Nephron progenitor cell (in vitro differentiated cells): Measurements from ENCODE around the gene CTPS1.

Experiments
- DNase-seq: peaks from one replicate; pipeline ENCODE4 v3.0.0; 2021
- H3K27ac Mint-ChIP-seq: 2 replicates; pipeline ENCODE4 v1.8.0; 2021; ENCODE audit warnings: mild to moderate bottlenecking, moderate library complexity, mixed read lengths
- H3K27me3 Mint-ChIP-seq: 2 replicates; pipeline ENCODE4 v1.8.0; 2021; ENCODE audit warnings: mild to moderate bottlenecking, low read depth, mixed read lengths; ENCODE audit not compliant: poor library complexity
- H3K36me3 Mint-ChIP-seq: 2 replicates; pipeline ENCODE4 v1.8.0; 2021; ENCODE audit warnings: low read depth, mixed read lengths
- H3K4me1 Mint-ChIP-seq: 2 replicates; pipeline ENCODE4 v1.8.0; 2021; ENCODE audit warnings: mixed read lengths
- H3K4me3 Mint-ChIP-seq: 2 replicates; pipeline ENCODE4 v1.8.0; 2021; ENCODE audit warnings: mild to moderate bottlenecking, moderate library complexity, mixed read lengths
- H3K9me3 Mint-ChIP-seq: 2 replicates; pipeline ENCODE4 v1.8.0; 2021; ENCODE audit warnings: mild to moderate bottlenecking, moderate library complexity, mixed read lengths
- CTCF ChIP-seq: fragments of 200-600 bp; sonication (generic); IDR thresholded peaks from 2 replicates; pipeline ENCODE4 v1.5.0; 2021; ENCODE audit warnings: antibody characterized with exemption

The CTPS1 gene

DNA sequence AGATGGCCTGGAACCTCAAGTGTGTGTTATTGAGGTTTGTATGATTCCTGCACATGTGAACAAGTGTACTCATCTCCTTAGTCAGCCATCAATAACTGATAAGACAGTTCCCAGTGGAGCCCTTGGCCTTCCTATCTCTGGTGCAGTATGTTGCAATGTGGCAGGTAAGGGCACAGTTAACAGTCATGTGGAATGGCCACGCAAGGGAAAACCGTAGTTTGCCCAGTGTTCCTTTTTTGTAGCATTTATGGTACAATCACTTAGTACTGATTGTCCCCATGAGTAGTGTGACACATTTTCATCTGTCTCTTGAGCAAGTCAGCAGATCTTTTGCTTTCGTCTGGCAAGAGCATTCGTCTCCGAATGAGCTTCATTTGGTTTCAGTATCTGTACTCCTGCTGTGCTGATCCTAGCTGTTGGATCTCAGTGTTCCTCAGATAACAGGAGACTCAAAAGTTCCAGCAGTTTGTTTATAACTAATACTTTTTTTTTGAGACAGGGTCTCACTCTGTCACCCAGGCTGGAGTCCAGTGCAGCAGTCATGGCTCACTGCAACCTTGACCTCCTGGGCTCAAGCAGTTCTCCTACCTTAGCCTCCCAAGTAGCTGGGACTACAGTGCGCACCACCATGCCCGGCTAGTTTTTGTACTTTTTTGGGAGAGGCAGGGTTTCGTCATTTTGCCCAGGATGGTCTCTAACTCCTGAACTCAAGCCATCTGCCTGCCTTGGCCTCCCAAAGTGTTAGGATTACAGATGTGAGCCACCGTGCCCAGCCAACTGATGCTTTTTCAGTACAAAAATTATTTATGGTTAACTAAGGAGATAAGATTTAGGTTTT, 8.2 kb downstream of the CTPS1 start:
- Mint-ChIP-seq H3K4me1 (peaks cover 50% of the 10 kb centered on the region), H3K4me3 (no peak overlapping the region), H3K27me3 (peaks cover 3% of the 10 kb centered on the region), H3K27ac (peak overlapping the region; percentile 62), H3K9me3 (no peaks in the 10 kb centered on the region), H3K36me3 (peaks cover 81% of the 10 kb centered on the region)
- TF ChIP-seq CTCF, result no peak
- DNase-seq, result no peak

- H3K4me3 Mint-ChIP-seq, result no peak overlapping the region
- H3K4me1 Mint-ChIP-seq, result peaks cover 44% of the 10 kb centered on the region
- peaks cover 86% of the 10 kb centered on the region for H3K36me3 Mint-ChIP-seq
- no peak for DNase-seq
- H3K27ac Mint-ChIP-seq, result no peak overlapping the region
- TF ChIP-seq CTCF, result no peak
- H3K27me3 Mint-ChIP-seq, result peaks cover 3% of the 10 kb centered on the region
- H3K9me3 Mint-ChIP-seq, result no peaks in the 10 kb centered on the region
Observed at GRCh38 chr1:40988280-40988679, 8.8 kb downstream of the CTPS1 start.

GRCh38 chr1:40989066-40989465, 9.6 kb downstream of the CTPS1 start:
- H3K4me1 Mint-ChIP-seq, result peaks cover 36% of the 10 kb centered on the region
- H3K9me3 Mint-ChIP-seq, result no peaks in the 10 kb centered on the region
- no peak for DNase-seq
- peaks cover 89% of the 10 kb centered on the region for H3K36me3 Mint-ChIP-seq
- no peak for TF ChIP-seq CTCF
- peaks cover 3% of the 10 kb centered on the region for H3K27me3 Mint-ChIP-seq
- H3K27ac Mint-ChIP-seq, result no peak overlapping the region
- no peak overlapping the region for H3K4me3 Mint-ChIP-seq

GRCh38 chr1:40997096-40997495, 17.6 kb downstream of the CTPS1 start:
- H3K27ac Mint-ChIP-seq, result no peak overlapping the region
- H3K9me3 Mint-ChIP-seq, result no peaks in the 10 kb centered on the region
- no peaks in the 10 kb centered on the region for H3K4me1 Mint-ChIP-seq
- DNase-seq, result no peak
- no peak for TF ChIP-seq CTCF
- H3K36me3 Mint-ChIP-seq, result peaks cover 89% of the 10 kb centered on the region
- no peaks in the 10 kb centered on the region for H3K27me3 Mint-ChIP-seq
- no peak overlapping the region for H3K4me3 Mint-ChIP-seq

- no peak for TF ChIP-seq CTCF
- no peaks in the 10 kb centered on the region for H3K27me3 Mint-ChIP-seq
- no peaks in the 10 kb centered on the region for H3K9me3 Mint-ChIP-seq
- H3K27ac Mint-ChIP-seq, result no peak overlapping the region
- no peak for DNase-seq
- H3K36me3 Mint-ChIP-seq, result peaks cover 91% of the 10 kb centered on the region
- no peaks in the 10 kb centered on the region for H3K4me1 Mint-ChIP-seq
- H3K4me3 Mint-ChIP-seq, result no peak overlapping the region
Observed at GRCh38 chr1:40998668-40999067, 19.2 kb downstream of the CTPS1 start.

GRCh38 chr1:41003127-41003639, 23.7 kb downstream of the CTPS1 start:
- no peaks in the 10 kb centered on the region for H3K4me1 Mint-ChIP-seq

More at GRCh38 chr1:41003127-41003639, 23.7 kb downstream of the CTPS1 start:
- no peak overlapping the region for H3K4me3 Mint-ChIP-seq
- no peak for TF ChIP-seq CTCF
- DNase-seq, result no peak
- no peaks in the 10 kb centered on the region for H3K9me3 Mint-ChIP-seq
- H3K27ac Mint-ChIP-seq, result no peak overlapping the region
- H3K36me3 Mint-ChIP-seq, result peaks cover 78% of the 10 kb centered on the region
- no peaks in the 10 kb centered on the region for H3K27me3 Mint-ChIP-seq
